Chondrocyte (in vitro differentiated cells): Measurements from ENCODE around the gene KIF1A. TPM values are rescaled to one million over a fixed set of nuclear protein-coding genes. Genes with fewer than 3 reads are reported as not detected.

Experiments
- DNase-seq: peaks from one replicate; pipeline ENCODE4 v3.0.0; 2021; ENCODE audit warnings: mixed read lengths, low spot score
- H3K27ac Mint-ChIP-seq: one replicate; pipeline ENCODE4 v1.8.0; 2021; ENCODE audit warnings: mild to moderate bottlenecking, moderate library complexity, mixed read lengths; ENCODE audit not compliant: unreplicated experiment
- H3K27me3 Mint-ChIP-seq: 2 replicates; pipeline ENCODE4 v1.8.0; 2021; ENCODE audit warnings: low read depth, mixed read lengths
- H3K36me3 Mint-ChIP-seq: 2 replicates; pipeline ENCODE4 v1.8.0; 2021; ENCODE audit warnings: low read depth, mixed read lengths
- H3K4me1 Mint-ChIP-seq: 2 replicates; pipeline ENCODE4 v1.8.0; 2021; ENCODE audit warnings: low read depth, mild to moderate bottlenecking, mixed read lengths
- H3K4me3 Mint-ChIP-seq: one replicate; pipeline ENCODE4 v1.8.0; 2021; ENCODE audit warnings: mild to moderate bottlenecking, moderate library complexity, mixed read lengths; ENCODE audit not compliant: unreplicated experiment
- H3K9me3 Mint-ChIP-seq: 2 replicates; pipeline ENCODE4 v1.8.0; 2021; ENCODE audit warnings: low read depth, mixed read lengths
- CTCF ChIP-seq: fragments of 200-600 bp; sonication (generic); IDR thresholded peaks from 2 replicates; pipeline ENCODE4 v1.5.0; 2021; ENCODE audit warnings: antibody characterized with exemption, mild to moderate bottlenecking, moderate library complexity
- long read RNA-seq: library from polyadenylated mRNA; stranded (forward); transcript quantifications from one replicate; pipeline ENCODE4 v2.0.0, GENCODE V29; 2021
- total RNA-seq: library from RNA; stranded (reverse); gene quantifications from 3 replicates; pipeline ENCODE4 v1.2.1, GENCODE V29; 2021

KIF1A gene
- 15.2 to 63.5 TPM (median 60.0 TPM) in 3 replicates for total RNA-seq
- long read RNA-seq, partial matches to known transcripts, result 16 of 40 reads
- long read RNA-seq, other reads (novel, unspliced or antisense), result 24 of 40 reads

GRCh38 chr2:240819858-240820606 lies at the start of gene KIF1A:
TSS of gene KIF1A (minus strand) at chr2:240820219. CDS start at chr2:240797752, 22,467 bp downstream.
- Mint-ChIP-seq H3K27me3 (peaks cover 35% of the 10 kb centered on the region), H3K4me3 (peak within 1 kb of the TSS; percentile 70), H3K36me3 (peaks cover 9% of the 10 kb centered on the region), H3K9me3 (peaks cover 7% of the 10 kb centered on the region), H3K27ac (peak within 1 kb of the TSS; percentile 27), H3K4me1 (peaks cover 7% of the 10 kb centered on the region)
- TF ChIP-seq CTCF, result no peak
- DNase-seq, result no peak

DNA sequence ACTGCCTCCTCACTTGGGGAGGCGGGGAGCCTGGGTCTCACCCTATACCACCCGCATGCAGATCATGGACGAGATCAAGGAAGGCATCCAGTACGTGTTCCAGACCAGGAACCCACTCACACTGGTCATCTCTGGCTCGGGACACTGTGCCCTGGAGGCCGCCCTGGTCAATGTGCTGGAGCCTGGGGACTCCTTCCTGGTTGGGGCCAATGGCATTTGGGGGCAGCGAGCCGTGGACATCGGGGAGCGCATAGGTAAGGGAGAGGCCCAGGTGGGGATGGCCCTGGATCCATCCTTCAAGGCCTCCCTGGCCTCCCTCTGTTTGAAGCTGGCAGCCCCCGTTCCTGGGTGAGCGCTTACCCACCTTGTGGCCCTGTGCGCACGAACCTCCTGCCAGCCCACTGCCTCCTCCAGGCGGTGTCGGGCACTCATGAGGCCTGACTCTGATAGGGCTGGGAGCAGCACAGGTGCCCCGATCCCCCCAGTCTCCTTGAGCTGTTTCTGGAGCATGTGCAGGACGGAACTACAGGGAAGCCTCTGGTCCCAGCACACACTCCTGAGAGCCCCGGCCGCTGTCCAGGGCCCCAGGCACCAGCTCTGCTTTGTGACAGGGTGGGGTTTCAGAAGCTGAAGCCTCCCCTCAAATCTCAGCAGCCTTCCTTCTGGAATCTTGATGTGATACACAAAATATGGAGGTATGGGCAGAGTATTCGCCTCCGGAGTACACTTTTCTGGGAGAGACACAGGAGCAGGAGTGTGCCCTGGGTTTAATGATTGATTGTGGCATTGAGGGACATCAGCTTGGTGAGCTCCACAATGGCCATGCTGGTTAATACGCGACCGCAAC lies 49.3 kb upstream of the KIF1A start:
- DNase-seq, result peak; percentile 81

DNA sequence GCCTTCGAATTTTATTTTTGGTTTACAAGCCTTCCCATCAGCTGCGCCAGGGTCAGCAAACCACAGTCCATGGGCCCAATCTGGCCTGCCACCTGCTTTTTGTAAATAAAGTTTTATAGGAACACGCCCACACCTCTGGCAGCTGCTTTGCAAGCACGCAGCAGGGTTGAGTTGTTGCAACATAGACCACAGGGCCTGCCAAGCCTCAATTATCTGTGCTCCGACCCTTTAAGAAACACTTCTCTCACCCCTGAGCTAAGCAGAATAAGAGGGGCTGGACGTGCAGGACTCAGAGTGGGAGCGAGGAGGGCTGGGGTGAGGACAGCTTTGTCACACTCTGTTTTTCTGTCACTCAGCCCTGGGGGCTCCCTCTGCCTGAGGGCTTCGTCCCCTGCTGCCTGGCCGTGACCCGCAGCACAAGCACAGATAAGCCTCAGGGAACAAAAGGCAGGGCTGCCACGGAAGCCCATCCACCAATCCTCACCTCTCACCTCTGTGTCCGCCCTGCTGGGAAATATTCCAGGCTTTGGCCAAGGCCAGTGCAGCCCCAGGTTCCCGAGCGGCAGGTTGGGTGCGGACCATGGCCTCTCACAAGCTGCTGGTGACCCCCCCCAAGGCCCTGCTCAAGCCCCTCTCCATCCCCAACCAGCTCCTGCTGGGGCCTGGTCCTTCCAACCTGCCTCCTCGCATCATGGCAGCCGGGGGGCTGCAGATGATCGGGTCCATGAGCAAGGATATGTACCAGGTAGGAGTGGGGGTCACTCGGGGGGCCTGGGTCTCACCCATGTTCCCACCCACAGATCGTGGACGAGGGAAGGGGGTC lies 48.5 kb upstream of the KIF1A start, which contains the start of gene AGXT:
Gene AGXT, plus strand, starts transcription at position 539 of the 823 bp plus-strand sequence. Its CDS starts 42 bp downstream, at position 581.
- Mint-ChIP-seq H3K27me3 (peaks cover 48% of the 10 kb centered on the region), H3K4me3 (no peak within 1 kb of the TSS), H3K36me3 (no peaks in the 10 kb centered on the region), H3K27ac (no peak within 1 kb of the TSS), H3K9me3 (no peaks in the 10 kb centered on the region), H3K4me1 (no peaks in the 10 kb centered on the region)
- no peak for TF ChIP-seq CTCF
- DNase-seq, result peak; percentile 68

More for the DNA sequence above, 49.3 kb upstream of the KIF1A start:
- Mint-ChIP-seq H3K4me3 (no peak overlapping the region), H3K4me1 (no peaks in the 10 kb centered on the region), H3K36me3 (no peaks in the 10 kb centered on the region), H3K27me3 (peaks cover 40% of the 10 kb centered on the region), H3K27ac (no peak overlapping the region), H3K9me3 (no peaks in the 10 kb centered on the region)
- TF ChIP-seq CTCF, result no peak

DNA sequence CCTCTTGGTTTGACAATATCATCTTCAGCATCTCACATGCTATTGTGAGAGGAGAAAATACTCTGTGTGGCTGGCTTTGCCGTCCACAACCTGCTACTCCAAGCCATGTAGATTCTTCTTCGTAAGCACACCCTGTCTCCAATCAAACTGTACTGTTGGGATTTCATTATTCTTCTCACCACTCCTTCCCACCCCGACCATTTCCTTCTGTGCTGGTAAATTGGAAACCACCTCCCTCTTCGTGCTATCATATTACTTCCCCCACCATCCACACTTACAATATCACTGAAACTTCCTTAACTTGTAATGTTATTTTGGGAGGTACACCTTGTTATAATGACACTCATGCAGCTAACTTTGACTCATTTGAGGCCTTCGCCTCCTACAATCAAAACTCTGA lies 45.4 kb upstream of the KIF1A start:
- no peaks in the 10 kb centered on the region for H3K36me3 Mint-ChIP-seq
- DNase-seq, result no peak
- no peak overlapping the region for H3K4me3 Mint-ChIP-seq
- H3K27ac Mint-ChIP-seq, result no peak overlapping the region
- TF ChIP-seq CTCF, result no peak
- H3K9me3 Mint-ChIP-seq, result no peaks in the 10 kb centered on the region
- H3K27me3 Mint-ChIP-seq, result peaks cover 47% of the 10 kb centered on the region
- H3K4me1 Mint-ChIP-seq, result no peaks in the 10 kb centered on the region
